Regular cardiac myocyte (primary cell): ENCODE data around the gene PPP1R10. TPM values are rescaled to one million over a fixed set of nuclear protein-coding genes. Genes with fewer than 3 reads are reported as not detected.

Experiments
- total RNA-seq: library from RNA; depleted of rRNA; stranded (reverse); fragments of >200 nt; gene quantifications from 2 replicates; pipeline ENCODE4 v1.2.3, GENCODE V29; 2014

The PPP1R10 gene
- total RNA-seq = 7.0 and 19.6 TPM in 2 replicates

DNA sequence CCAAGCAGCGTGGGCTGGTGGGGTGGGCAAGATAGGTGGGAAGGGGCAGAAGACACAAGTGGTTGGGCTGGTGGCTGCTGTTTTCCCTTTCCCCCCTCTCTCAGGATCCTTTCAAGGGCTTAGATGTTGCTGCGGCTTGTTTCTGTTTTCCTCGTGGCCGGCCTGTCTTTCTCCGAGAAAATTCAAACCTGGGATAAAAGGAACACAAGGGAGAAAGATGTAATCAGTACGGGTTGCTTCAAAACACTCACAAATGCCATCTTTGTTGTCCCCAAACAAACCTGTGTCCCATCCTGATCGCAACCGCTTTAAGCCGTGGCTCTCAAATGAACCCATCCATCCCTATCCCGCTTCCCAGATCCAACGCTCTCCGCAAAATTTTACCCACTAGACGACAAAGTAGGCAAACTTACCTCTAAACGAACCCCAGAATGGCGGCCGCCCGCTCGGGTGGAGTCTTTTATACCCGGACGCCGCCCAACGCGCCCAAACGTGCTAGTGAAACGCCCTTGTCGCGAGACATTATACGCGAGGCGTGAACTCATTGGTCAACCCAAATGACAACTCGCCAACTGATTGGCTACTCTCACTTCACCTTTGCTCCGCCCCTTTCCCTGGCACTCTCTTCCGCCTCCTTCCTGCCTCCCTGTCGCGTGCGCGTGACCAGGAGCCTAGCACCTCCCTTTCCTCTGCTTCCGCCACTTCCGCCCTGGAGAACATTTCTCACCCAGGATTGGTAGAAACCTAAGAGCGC lies at the start of gene PPP1R10:
Gene PPP1R10, minus strand, starts transcription at position 433 of the 754 bp plus-strand sequence. CDS start 7,299 bp downstream, outside the sequence.

DNA sequence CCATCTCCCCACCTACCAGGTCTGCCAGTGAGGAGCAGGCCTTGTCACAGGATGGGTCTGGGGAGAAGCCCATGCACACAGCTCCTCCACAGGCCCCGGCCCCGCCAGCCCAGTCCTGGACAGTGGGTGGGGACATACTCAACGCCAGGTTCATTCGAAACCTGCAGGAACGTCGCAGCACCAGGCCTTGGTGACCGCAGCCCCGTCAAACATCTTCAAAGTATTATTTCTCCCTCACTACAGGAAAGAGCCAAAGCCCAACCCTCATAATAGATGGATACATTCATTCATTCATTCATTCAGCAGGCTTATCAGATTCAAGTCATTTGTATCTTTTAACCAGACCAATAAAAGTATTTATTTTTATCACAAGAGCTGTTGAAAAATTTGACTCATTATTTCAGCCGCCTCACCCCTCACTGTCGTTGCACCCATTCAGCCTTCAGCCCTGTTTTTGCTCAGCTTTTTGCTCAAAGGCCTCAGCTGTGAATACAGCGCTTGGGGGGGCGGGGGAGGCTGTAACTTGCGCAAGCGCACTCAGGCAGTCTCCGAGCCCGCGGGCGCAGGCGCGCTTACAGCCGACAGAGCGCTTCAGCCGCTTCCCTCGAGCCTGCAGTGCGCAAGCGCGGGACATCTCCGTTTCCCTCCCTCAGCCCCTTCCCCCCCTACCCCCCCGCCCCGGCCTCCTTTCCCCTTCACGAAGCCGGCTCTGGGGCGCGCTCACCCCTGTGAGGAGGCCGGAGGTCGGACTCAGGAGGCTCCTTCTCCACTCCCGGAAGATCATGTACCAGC lies 29.6 kb upstream of the PPP1R10 start, which contains the start of gene C6orf136:
Gene C6orf136, plus strand, starts transcription at position 684 of the 792 bp plus-strand sequence. Its CDS starts 99 bp downstream, at position 783.

GRCh38 chr6:30626484-30627366 lies 9.7 kb upstream of the PPP1R10 start, which contains the start of gene ATAT1:
Gene ATAT1 (plus strand): TSS chr6:30626874.

DNA sequence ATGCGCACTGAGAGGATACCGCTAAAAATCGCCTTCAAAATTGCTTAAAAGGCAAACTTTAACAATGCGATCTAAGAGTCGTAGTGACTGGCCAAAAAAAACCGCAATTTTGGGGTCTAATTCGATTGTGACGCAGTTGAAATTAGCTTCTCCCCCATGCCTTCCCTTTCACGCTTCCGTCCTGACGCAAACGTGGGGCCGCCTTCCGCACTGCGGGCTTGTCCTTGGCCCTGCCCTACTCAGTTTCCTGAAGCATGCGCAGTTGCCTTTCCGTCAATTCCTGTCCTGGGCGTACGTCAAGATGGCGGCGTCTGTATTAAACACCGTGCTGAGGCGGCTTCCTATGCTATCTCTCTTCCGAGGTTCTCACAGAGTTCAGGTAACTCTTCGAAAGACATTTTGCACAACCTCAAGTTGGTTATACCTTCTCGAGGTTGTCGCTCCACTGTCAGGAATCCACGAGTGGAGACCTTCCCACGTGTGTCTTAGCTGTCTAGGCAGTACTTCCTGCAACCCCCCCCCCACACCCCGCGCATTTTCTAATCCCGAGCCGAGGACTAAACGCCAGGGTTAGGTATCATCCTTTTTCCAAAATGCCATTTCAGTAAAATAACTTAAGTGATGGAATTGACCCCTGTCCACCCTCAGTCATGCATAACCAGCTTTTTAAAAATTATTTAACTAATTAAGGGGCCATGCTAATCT lies 674 bp upstream of the PPP1R10 start, which contains the start of gene MRPS18B:
Gene MRPS18B, plus strand, starts transcription at position 276 of the 705 bp plus-strand sequence. Its CDS starts 26 bp downstream, at position 302.

GRCh38 chr6:30571075-30571761 lies 45.8 kb downstream of the PPP1R10 start, which contains the start of gene ABCF1:
Gene ABCF1 (plus strand): TSS chr6:30571442. CDS start chr6:30571488, 46 bp downstream.

GRCh38 chr6:30556906-30557682 lies 59.9 kb downstream of the PPP1R10 start, which contains the start of gene PRR3:
Gene PRR3 (plus strand): TSS chr6:30557295. CDS start chr6:30557345, 50 bp downstream.

GRCh38 chr6:30556066-30556905 lies 60.8 kb downstream of the PPP1R10 start, which contains the start of gene GNL1:
Gene GNL1 (minus strand): TSS chr6:30556489. CDS start chr6:30556203, 286 bp downstream.

Other genes with a start within 250 kb of the PPP1R10 start
- gene HLA-E, start 127.7 kb downstream of the PPP1R10 start, total RNA-seq = 102 and 274 TPM in 2 replicates
- gene GNL1, start 60.8 kb downstream of the PPP1R10 start, total RNA-seq = 50.7 and 52.1 TPM in 2 replicates
- gene PRR3, start 59.9 kb downstream of the PPP1R10 start, total RNA-seq = 4.4 and 5.9 TPM in 2 replicates
- gene ABCF1, start 45.8 kb downstream of the PPP1R10 start, total RNA-seq = 46.2 and 89.9 TPM in 2 replicates
- 30.4 and 53.7 TPM in 2 replicates for gene MRPS18B, start 597 bp upstream of the PPP1R10 start, total RNA-seq
- gene ATAT1, start 9.6 kb upstream of the PPP1R10 start, total RNA-seq = 2.0 and 3.6 TPM in 2 replicates
- gene C6orf136, start 29.9 kb upstream of the PPP1R10 start, total RNA-seq = 8.8 and 22.8 TPM in 2 replicates
- gene DHX16, start 55.8 kb upstream of the PPP1R10 start, total RNA-seq = 31.9 and 52.0 TPM in 2 replicates
- 46.8 and 48.5 TPM in 2 replicates for gene PPP1R18, start 69.4 kb upstream of the PPP1R10 start, total RNA-seq
- 1.7 and 2.9 TPM in 2 replicates for gene NRM, start 73.7 kb upstream of the PPP1R10 start, total RNA-seq
- 4.8 and 10.9 TPM in 2 replicates for gene MDC1, start 100.0 kb upstream of the PPP1R10 start, total RNA-seq
- gene TUBB, start 103.1 kb upstream of the PPP1R10 start, total RNA-seq = 338 and 856 TPM in 2 replicates
- gene FLOT1, start 125.4 kb upstream of the PPP1R10 start, total RNA-seq = 71.3 and 146 TPM in 2 replicates
- gene IER3, start 127.3 kb upstream of the PPP1R10 start, total RNA-seq = 105 and 239 TPM in 2 replicates